DMS153 treated with DMSO at 0.1 percent for 48 hours (cell line): ENCODE measurements around the gene UBR2.
"Not testable (repeated sequence)": the region's sequence is repeated elsewhere in the genome, so short reads cannot be mapped to it uniquely, and the experiment has no call there.

Experiments used
- DNase-seq: peaks from one replicate; lab custom pipeline; 2025; ENCODE audit not compliant: unreplicated experiment; lab: John Stamatoyannopoulos, UW

UBR2 gene

DNA sequence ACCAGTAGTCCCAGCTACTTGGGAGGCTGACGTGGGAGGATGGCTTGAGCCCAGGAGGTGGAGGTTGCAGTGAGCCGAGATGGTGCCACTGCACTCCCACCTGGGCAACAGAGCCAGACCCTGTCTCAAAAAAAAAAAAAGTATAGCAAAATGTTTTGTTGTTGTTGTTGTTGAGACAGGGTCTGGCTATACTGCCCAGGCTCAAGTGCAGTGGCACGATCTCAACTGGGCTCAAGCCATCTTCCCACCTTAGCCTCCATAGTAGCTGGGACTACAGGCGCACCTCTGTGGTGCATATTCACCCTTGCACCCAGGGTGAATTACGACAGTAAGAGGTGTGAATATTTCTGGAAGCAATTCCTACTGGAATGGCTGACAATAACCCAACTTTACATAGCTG lies 11.4 kb upstream of the UBR2 start:
- no peak for DNase-seq

- no peak for DNase-seq
Observed at GRCh38 chr6:42555477-42556457, 8.1 kb upstream of the UBR2 start.

GRCh38 chr6:42556462-42556861 lies 7.4 kb upstream of the UBR2 start:
- DNase-seq, result no peak

DNA sequence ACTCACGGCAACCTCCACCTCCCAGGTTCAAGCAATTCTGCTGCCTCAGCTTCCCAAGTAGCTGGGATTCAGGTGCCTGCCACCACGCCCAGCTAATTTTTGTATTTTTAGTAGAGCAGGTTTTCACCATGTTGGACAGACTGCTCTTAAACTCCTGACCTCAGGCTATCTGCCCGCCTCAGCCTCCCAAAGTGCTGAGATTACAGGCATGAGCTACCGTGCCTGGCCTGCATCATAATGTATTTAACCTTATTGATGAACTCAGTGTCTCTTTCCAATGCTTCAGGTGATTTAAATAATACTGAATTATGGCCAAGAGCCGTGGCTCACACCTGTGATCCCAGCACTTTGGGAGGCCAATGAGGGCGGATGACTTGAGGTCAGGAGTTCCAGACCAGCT lies 4.6 kb upstream of the UBR2 start:
- not testable (repeated sequence) for DNase-seq

- no peak for DNase-seq
Observed at GRCh38 chr6:42561986-42562385, 1.8 kb upstream of the UBR2 start.

GRCh38 chr6:42562788-42563405 lies 932 bp upstream of the UBR2 start:
- no peak for DNase-seq

DNA sequence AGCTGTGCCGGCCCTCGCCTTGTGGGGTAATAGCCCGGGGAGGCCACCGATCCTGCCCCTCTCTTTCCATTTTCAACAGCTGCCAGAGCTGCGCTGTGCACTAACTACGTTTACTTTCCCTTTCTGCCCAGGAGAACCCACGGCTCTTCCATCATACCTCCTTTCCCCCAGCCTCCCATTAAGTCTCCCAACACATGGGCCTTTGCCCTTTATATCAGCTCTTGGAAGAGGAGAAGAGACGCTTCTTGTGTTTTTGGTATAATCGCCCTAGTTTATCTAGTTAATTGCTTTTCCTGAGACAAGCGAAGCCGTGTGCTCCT lies 637 bp downstream of the UBR2 start:
- no peak for DNase-seq

DNA sequence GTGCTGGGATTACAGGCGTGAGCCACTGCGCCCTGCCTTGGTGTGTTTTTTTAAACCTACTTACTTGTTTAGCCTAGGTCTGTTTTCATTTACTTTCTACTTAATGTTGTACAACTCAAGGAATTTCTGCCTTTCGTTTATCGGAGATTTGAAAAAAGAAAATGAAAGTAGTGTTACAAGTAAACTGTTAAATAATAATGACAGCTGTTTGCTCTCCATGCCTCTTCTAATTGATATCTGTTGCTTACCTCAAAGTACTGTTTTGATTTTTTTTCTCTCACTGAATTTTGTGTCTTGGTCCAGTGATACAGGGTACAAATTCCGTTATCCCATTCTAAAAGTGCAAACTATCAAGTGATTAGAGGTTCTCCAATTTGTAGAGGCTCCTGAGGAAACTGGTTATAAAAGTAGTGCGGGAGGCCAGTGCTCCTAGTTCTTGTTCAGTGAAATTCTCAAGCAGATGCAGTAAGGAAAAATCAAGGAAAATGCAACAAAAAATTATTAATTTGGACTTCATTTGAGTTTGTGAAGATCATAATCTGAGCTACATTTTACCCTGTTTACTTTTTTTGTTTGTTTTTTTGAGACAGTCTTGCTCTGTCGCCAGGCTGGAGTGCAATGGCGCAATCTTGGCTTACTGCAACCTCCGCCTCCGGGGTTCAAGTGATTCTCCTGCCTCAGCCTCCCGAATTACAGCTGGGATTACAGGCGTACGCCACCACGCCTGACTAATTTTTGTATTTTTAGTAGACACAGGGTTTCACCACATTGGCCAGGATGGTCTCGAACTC lies 2.2 kb downstream of the UBR2 start:
- DNase-seq, result no peak

DNA sequence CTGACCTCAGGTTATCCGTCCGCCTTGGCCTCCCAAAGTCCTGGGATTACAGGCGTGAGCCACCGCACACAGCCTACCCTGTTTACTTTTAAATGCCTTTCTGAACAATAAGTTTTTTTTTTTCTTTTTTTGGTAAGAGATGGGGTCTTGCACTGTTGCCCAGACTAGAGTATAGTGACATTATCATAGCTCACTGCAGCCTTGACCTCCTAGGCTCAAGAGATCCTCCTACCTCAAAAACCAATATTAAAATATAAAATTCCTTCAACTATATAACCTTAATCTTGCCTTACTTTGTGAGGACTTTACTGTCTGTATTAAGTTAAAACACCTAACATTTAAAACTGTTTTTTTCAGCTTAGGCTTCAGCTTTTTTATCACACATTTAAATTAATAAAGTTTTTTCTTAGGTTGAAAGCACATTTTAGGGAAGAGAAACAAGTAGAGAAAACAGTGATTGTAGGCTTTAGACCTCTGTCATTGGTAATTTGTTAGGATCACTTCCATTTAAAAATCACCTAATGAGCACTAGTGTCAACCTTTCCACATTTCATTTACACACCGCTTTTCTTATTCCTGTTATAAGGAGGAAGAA lies 2.9 kb downstream of the UBR2 start:
- DNase-seq, result no peak

DNA sequence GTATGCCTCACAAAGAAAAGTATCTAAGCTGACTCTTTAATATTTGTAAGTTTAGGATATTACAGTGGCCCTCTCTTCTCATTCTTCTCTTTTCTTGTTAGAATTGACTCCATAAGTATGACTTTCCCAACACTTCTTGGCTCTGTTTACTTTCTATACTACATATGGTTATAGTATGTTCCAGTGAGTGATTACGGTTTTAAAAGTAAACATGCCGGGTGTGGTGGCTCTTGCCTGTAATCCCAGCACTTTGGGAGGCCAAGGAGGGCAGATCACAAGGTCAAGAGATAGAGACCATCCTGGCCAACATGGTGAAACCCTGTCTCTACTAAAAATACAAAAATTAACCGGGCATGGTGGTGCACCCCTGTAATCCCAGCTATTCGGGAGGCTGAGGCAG lies 3.4 kb downstream of the UBR2 start:
- DNase-seq, result not testable (repeated sequence)

GRCh38 chr6:42569102-42570028 lies 5.5 kb downstream of the UBR2 start:
- DNase-seq, result no peak

DNA sequence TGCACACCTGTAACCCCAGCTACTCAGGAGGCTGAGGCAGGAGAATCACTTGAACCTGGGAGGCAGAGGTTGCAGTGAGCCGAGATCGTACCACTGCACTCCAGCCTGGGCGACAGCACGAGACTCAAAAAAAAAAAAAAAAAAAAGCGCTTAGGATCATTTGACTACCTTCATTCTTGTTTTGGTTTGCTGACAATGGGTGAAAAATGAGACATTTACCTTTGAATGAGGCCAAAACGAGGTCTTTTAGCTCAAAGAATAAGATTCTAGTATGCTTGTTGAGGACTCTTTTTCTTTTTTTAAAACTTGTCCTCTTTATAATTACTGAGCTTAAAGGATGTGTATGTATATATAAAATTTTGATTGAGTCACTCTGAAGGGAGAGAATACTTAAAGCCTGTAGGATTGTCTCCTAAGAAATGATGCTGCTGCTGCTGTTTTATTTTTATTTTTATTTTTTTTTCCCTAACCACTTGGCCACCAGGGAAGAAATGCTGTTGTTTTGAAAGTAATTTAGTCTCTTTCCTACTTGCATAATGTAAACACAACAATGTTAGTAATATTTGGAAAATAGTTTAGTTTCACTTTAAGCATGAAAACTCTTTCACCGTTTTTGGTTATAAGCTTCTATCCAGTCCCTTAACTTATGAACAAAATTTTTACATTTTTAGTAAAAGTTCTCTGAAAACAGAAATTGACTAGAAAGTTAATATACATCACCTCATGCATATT lies 7.9 kb downstream of the UBR2 start:
- DNase-seq, result no peak

DNA sequence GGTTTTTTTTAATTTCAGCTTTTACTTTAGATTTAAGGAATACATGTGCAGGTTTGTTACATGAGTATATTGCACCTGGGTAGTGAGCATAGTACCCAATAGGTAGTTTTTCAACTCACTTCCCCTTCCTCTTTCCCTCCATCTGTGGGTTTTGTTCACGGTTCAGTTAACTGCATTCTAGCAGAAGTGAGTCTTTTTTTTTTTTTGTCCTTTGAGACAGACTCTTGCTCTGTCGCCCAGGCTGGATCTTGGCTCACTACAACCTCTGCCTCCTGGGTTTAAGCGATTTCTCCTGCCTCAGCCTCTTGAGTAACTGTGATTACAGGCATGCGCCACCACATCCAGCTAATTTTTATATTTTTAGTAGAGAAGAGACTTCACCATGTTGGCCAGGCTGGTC lies 8.7 kb downstream of the UBR2 start:
- DNase-seq, result no peak

GRCh38 chr6:42576538-42576937 lies 12.7 kb downstream of the UBR2 start:
- DNase-seq, result not testable (repeated sequence)

DNA sequence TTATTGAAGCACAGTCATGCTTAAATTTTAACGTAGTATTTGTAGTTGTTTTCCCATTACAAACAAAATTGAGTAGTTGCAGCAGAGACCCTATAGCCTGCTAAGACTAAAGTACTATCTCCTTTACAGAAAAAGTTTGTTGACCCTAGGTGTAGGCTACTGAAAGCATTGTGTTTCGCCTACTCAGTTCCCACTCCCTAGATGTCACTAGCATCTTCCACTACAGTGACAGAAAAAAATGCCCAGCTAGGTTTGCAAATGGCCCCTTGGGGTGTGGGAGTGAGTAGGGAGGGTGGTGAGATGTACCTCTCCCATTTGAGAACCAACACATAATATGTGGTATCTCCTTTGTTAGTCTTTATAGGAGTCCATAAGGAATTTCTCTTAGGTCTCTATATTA lies 34.5 kb downstream of the UBR2 start:
- no peak for DNase-seq

DNA sequence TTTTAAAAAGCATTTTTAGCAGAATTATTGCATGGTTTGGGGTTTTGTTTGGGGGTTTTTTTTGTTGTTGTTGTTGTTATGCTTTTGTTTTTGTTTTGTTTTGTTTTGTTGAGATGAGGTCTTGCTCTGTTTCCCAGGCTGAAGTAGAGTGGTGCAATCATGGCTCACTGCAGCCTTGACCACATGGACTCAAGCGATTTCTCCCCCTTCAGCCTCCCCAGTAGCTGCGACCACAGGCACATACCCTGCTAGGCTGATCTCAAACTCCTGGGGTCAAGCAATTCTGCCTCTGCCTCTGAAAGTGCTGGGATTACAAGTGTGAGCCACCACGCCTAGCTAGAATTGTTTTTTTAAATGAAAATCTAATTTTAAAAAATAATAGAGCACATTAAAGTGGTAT lies 35.7 kb downstream of the UBR2 start:
- no peak for DNase-seq

GRCh38 chr6:42604150-42604549 lies 40.3 kb downstream of the UBR2 start:
- DNase-seq, result no peak

DNA sequence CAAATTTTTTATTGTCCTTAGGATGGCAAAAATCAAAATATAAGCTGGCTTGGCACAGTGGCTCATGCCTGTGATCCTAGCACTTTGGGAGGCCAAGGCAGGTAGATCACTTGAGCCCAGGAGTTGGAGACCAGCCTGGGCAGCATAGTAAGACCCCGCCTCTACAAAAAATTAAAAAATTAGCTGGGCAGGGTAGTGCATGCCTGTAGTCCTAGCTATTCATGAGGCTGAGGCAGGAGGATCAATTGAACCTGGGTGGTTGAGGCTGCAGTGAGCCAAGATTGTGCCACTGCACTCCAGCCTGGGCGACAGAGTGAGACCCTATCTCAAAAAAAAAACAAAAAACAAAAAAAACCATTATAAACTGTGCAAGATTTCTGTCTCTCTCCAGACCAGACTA lies 40.9 kb downstream of the UBR2 start:
- not testable (repeated sequence) for DNase-seq

DNA sequence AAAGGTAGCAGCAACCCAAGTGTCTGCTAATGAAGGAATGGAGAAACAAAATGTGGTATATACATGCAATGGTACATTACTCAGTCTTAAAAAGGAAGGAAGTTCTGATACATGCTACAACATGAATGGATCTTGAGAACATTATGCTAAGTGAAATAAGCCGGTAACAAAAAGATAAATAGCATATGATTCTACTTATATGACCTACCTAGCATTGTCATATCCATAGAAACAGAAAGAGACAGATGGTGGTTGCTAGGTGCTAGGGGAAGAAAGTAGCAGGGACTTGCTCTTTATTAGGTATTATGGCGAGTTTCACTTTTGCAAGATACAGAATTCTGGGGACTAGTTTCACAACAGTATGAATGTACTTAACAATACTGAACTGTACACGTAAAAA lies 46.6 kb downstream of the UBR2 start:
- no peak for DNase-seq

DNA sequence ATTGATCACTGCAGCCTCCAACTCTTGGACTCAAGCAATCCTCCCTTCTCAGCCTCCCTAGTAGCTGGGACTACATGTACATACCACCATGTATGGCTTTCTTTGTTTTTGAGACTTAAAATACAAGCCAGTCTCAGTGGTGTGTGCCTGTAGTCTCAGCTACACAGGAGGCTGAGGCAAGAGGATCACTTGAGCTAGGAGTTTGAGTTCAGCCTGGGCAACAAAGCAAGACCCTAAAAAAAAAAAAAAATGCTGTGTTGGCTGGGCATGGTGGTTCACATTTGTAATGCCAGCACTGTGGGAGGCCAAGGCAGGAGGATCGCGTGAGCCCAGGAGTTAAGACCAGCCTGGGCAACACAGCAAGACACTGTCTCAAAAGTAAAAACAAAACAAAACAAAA lies 51.7 kb downstream of the UBR2 start:
- no peak for DNase-seq
